Breast epithelium (tissue), 3 donors: ENCODE data around the gene GLIPR1L1.

Experiments
- POLR2A ChIP-seq: fragments of 450-650 bp; IDR thresholded peaks from one replicate; pipeline ENCODE4 v1.6.1; 2016; ENCODE audit warnings: antibody characterized with exemption, mild to moderate bottlenecking, moderate library complexity
- POLR2AphosphoS5 ChIP-seq, 3 donors: sonication (generic); formaldehyde crosslinking; IDR thresholded peaks; one replicate each; pipeline ENCODE4 v1.6.1; 2017; ENCODE audit warnings: antibody characterized with exemption in 3 of 3
- TF ChIP-seq, protein P1 (sequence below), 3 donors: fragments of 450-650 bp; IDR thresholded peaks; one replicate each; pipeline ENCODE4 v1.5.1; 2016 to 2017; ENCODE audit warnings: antibody characterized with exemption in 3 of 3, mild to moderate bottlenecking in 3 of 3, moderate library complexity in 3 of 3

DNA sequence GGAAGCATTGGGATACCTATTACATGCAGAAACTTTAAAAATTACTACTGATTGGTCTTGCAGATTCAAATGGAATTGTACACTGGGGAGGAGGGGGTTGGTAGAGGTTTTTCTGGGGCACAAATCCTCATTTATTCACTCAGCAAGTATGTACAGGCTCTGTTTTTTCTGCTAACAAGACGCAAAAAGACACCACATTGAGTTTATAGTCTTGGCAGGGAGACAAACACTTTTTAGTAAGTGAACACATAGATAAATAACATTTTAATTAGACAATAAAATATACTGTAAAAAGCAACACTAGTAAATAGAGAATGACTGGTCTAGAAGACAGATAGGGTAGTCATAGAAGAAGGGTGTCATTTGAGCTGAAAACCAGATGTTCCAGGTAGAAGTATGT is 80.2 kb downstream of the GLIPR1L1 start:
- TF ChIP-seq POLR2AphosphoS5 (IDR thresholded peaks at IDR 0.05) (no peak), POLR2A (no peak)
- TF ChIP-seq, protein P1, sequence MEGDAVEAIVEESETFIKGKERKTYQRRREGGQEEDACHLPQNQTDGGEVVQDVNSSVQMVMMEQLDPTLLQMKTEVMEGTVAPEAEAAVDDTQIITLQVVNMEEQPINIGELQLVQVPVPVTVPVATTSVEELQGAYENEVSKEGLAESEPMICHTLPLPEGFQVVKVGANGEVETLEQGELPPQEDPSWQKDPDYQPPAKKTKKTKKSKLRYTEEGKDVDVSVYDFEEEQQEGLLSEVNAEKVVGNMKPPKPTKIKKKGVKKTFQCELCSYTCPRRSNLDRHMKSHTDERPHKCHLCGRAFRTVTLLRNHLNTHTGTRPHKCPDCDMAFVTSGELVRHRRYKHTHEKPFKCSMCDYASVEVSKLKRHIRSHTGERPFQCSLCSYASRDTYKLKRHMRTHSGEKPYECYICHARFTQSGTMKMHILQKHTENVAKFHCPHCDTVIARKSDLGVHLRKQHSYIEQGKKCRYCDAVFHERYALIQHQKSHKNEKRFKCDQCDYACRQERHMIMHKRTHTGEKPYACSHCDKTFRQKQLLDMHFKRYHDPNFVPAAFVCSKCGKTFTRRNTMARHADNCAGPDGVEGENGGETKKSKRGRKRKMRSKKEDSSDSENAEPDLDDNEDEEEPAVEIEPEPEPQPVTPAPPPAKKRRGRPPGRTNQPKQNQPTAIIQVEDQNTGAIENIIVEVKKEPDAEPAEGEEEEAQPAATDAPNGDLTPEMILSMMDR (IDR thresholded peaks at IDR 0.05), result no peak
